ENCODE results near the gene WDR73.
"Not testable (repeated sequence)": the region's sequence is repeated elsewhere in the genome, so short reads cannot be mapped to it uniquely, and the experiment has no call there.

WDR73 gene

DNA sequence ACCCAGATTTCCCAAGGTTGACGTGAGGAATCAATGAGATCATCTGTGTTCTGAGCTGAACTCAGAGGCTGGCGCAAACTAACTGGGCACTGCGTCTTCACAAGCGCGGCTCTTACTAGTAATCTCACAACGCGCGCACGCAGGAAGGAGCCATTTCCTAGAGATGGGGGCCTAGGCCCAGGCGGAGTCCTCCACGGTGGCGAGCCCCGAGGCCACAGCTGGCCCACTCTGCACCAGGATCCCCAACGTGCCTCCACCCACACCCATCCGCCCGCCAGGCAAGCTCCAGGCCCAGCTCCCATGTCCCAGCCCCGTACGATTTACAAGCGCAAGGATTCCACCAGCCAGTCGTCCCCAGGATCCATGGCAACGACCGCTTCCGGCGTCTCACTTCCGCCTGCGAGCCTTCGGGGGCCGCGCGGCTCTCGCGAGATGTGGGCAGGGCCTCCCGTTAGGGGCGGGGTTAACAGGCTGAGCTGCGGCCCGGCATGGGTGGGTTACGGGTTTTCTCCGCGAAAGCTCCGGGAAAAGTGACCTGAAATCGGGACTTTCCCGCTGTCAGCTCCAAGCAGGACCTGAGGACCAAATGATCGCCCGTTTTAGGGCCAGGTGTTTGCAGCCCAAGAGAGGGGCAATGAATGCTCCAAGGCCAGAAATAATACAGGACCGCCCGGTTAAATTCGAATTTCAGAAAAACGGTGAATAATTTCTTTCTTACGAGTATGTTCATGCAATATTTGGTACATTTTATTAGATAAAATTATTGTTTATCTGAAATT is at the start of gene WDR73:
WDR73 (minus strand) TSS at position 374 of the 779 bp plus-strand sequence; CDS start at position 365, 9 bp downstream.
- peak; percentile 96 to 97 for DNase-seq (ENCODE audit: low read depth in 1 of 2, low spot score in 1 of 2)

DNA sequence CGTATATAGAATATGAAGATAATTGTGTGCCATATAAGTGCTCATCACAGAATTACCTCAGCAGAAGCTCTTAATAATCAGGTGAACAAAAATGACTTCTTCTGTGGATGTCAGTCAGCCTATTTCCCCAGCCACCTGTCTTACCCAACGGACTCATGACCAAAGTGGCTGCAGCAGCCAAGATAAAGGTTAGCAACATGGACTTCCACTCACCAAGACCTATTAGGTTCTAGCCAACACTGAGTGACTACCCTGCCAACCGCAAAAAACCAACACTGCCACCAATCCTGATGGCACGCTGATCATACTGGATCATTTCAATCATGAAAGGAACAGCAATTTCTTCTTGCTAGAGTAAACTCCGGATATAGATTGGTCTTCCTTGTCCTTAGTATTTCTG is 49.7 kb upstream of the WDR73 start:
- no peak for DNase-seq (ENCODE audit: low read depth in 1 of 2, low spot score in 1 of 2)

- DNase-seq (ENCODE audit: low read depth in 1 of 2, low spot score in 1 of 2): no peak
Measured at GRCh38 chr15:84702961-84703482, 48.9 kb upstream of the WDR73 start.

DNA sequence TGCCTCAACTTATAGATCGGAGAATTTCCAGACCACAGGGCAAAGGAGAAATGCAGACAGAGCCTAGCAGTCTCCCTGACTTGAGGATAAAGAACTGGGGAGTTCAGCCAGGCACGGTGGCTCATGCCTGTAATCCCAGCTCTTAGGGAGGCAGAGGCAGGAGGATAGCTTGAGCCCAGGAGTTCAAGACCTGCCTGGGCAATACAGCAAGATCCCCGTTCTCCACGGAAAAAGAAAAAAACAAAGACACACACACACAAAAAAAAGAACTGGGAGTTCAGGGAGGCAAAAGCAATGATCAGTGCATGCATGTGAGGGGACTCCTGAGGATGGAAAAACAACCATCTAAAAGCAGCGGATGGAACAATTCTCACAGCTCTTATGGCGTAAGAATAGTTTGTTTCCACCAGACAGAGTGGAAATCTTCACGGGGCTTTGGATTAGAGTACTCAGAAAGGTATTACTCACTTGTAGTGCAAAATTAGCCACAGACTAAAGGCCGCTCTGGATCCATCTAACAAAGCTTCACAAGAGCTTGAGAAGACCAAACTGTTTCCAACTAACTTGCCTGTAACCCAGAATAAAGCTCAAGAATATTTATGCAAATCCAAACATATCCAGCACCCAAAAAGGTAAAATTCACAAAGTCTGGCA is 45.6 kb upstream of the WDR73 start:
- no peak for DNase-seq (ENCODE audit: low read depth in 1 of 2, low spot score in 1 of 2)

GRCh38 chr15:84697236-84697990 is 43.3 kb upstream of the WDR73 start:
- DNase-seq (ENCODE audit: low read depth in 1 of 2, low spot score in 1 of 2): no peak

- no peak for DNase-seq (ENCODE audit: low read depth in 1 of 2, low spot score in 1 of 2)
Measured at GRCh38 chr15:84696757-84697156, 42.7 kb upstream of the WDR73 start.

GRCh38 chr15:84690342-84690741 is 36.3 kb upstream of the WDR73 start:
- DNase-seq (ENCODE audit: low read depth in 1 of 2, low spot score in 1 of 2): no peak

GRCh38 chr15:84689858-84690257 is 35.8 kb upstream of the WDR73 start:
- no peak for DNase-seq (ENCODE audit: low read depth in 1 of 2, low spot score in 1 of 2)

DNA sequence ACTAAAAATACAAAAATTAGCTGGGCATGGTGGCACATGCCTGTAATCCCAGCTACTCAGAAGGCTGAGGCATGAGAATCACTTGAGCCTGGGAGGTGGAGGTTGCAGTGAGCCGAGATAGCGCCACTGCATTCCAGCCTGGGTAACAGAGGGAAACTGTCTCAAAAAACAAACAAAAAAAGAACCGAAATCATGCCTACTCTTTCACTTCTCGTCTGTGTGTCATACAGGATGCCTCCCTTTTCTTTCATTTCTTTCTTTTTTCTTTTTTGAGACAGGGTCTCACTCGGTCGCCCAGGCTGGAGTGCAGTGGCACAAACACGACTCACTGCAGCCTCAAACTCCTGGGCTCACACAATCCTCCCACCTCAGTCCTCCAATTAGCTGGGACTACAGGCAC is 32.4 kb upstream of the WDR73 start:
- DNase-seq (ENCODE audit: low read depth in 1 of 2, low spot score in 1 of 2): not testable (repeated sequence)

DNA sequence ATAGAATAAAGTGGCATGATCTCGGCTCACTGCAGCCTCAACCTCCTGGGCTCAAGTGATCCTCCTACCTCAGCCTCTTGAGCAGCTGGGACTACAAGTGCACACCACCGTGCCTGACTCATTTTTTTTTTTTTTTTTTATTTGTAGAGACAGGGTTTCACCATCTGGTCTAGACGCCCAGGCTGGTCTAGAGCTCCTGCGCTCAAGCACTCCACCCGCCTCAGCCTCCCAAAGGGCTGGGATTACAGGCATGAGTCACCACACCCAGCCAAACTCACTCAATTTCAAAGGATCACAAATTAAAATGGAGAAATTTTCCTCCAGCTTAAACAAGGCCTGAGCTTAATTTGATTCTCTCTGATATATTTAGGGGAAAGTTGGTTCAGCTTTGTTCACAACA is 31.2 kb upstream of the WDR73 start:
- no peak for DNase-seq (ENCODE audit: low read depth in 1 of 2, low spot score in 1 of 2)

DNA sequence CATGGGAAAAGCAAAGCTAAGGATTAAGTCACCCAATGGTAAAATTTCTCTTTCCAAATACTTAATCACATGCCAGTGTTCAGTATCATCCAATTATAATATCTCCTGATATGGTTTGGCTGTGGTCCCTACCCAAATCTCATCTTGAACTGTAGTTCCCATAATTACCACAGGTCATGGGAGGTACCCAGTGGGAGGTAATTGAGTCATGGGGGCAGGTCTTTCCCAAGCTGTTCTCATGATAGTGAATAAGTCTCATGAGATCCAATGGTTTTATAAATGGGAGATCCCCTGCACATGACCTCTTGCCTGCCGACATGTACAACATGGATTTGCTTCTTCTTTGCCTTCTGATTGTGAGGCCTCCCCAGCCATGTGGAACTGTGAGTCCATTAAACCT is 30.0 kb upstream of the WDR73 start:
- no peak for DNase-seq (ENCODE audit: low read depth in 1 of 2, low spot score in 1 of 2)

- DNase-seq (ENCODE audit: low read depth in 1 of 2, low spot score in 1 of 2): peak in 1 of 2 donors; percentile 20
Measured at GRCh38 chr15:84681831-84682230, 27.7 kb upstream of the WDR73 start.

- no peak for DNase-seq (ENCODE audit: low read depth in 1 of 2, low spot score in 1 of 2)
Measured at GRCh38 chr15:84671211-84671610, 17.1 kb upstream of the WDR73 start.

DNA sequence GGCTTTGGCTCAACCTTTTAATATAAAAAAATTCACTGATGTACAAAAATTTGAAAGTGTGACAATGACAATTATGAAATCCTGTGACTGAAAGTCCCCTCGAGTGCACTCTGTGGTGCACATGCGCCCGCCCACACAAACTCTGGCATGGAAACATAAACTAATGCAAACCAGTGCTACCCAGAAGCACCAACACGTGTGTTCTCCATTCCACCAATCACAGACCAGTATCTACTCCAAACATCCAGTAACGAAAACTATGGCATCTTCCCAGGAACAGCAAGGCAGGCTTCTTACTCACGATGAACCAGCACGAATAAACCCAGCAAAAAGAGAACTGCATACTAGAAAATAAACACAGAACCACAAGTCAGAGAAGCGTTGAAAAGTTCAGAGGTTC is 15.6 kb upstream of the WDR73 start:
- no peak for DNase-seq (ENCODE audit: low read depth in 1 of 2, low spot score in 1 of 2)

GRCh38 chr15:84668221-84668982 is 14.3 kb upstream of the WDR73 start:
- DNase-seq (ENCODE audit: low read depth in 1 of 2, low spot score in 1 of 2): no peak

GRCh38 chr15:84666373-84666772 is 12.3 kb upstream of the WDR73 start:
- no peak for DNase-seq (ENCODE audit: low read depth in 1 of 2, low spot score in 1 of 2)

GRCh38 chr15:84661001-84661400 is 6.9 kb upstream of the WDR73 start:
- no peak for DNase-seq (ENCODE audit: low read depth in 1 of 2, low spot score in 1 of 2)

GRCh38 chr15:84659904-84660781 is 6.1 kb upstream of the WDR73 start:
- DNase-seq (ENCODE audit: low read depth in 1 of 2, low spot score in 1 of 2): no peak

DNA sequence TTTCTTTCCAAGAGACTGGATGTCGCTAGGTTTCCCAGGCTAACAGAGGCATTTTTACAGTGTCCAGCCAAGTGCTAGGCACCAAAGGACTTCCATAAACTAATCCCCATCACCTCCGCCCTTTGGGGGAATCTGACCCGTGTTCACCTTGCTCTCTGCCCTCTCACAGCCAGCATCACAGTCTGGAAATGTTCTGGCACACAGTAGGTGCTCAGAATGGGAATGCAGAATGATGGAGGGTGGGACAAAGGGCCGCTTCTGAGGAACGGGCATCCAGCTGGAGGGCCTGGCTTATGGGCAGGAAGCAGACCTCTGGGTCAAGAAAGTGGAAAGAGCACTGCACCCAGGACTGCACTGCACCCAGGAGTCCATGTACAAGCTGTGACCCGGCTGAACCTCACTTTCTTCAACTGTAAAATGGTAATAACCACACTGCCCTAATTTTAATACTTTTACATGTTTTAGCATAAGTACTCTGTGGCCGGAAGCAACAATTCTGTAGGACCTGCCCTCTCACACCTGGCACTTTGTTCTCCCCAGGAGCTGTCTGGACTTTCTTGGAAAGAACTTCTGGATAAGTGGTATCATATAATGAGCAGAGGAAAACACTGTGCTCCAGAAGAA is 4.8 kb upstream of the WDR73 start:
- no peak for DNase-seq (ENCODE audit: low read depth in 1 of 2, low spot score in 1 of 2)
